SK-N-SH treated with all-trans-retinoic acid at 6 μM for 48 hours (cell line): Measurements from ENCODE around the gene PSME1.

Source experiments
- CSRNP3 ChIP-seq: fragments of 250-450 bp; sonication (Bioruptor Pico); IDR thresholded peaks from 2 replicates; pipeline ENCODE4 v1.5.1; 2021; ENCODE audit warnings: mild to moderate bottlenecking, moderate library complexity
- OSR1 ChIP-seq: fragments of 250-450 bp; sonication (Bioruptor Pico); IDR thresholded peaks from 2 replicates; pipeline ENCODE4 v1.8.0; 2022; ENCODE audit warnings: moderate library complexity, mild to moderate bottlenecking, inconsistent platforms
- PATZ1 ChIP-seq: fragments of 250-450 bp; sonication (Bioruptor Pico); IDR thresholded peaks from 2 replicates; pipeline ENCODE4 v1.8.0; 2020; ENCODE audit warnings: mild to moderate bottlenecking, moderate library complexity, borderline replicate concordance
- TOX ChIP-seq: fragments of 250-450 bp; sonication (Bioruptor Pico); IDR thresholded peaks from 2 replicates; pipeline ENCODE4 v1.8.0; 2021; ENCODE audit warnings: mild to moderate bottlenecking, moderate library complexity, borderline replicate concordance
- ZC3H10 ChIP-seq: fragments of 250-450 bp; sonication (Bioruptor Pico); IDR thresholded peaks from 2 replicates; pipeline ENCODE4 v1.5.1; 2021; ENCODE audit warnings: mild to moderate bottlenecking, moderate library complexity
- ZNF565 ChIP-seq: fragments of 450-650 bp; formaldehyde crosslinking; conservative IDR thresholded peaks from 2 replicates; pipeline ENCODE4 v1.5.0; 2020; ENCODE audit warnings: low read depth, mild to moderate bottlenecking, moderate library complexity
- ZNF70 ChIP-seq: fragments of 450-650 bp; formaldehyde crosslinking; IDR thresholded peaks from 2 replicates; pipeline ENCODE4 v1.5.0; 2020; ENCODE audit warnings: mild to moderate bottlenecking, moderate library complexity

- TF ChIP-seq ZNF565 (CRISPR knock-in tag) (no peak), ZC3H10 (CRISPR knock-in tag) (no peak), TOX (CRISPR knock-in tag) (no peak), CSRNP3 (CRISPR knock-in tag) (no peak), ZNF70 (CRISPR knock-in tag) (no peak), PATZ1 (CRISPR knock-in tag) (no peak), OSR1 (no peak)
Observed at GRCh38 chr14:24132976-24133375, 3.0 kb upstream of the PSME1 start.
